Measurements from ENCODE around the gene EDC4. TPM values are rescaled to one million over a fixed set of nuclear protein-coding genes. Genes with fewer than 3 reads are reported as not detected.
A peak's percentile ranks its signal among the peaks of the same experiment; 100 is the strongest.
"Not testable (repeated sequence)": the region's sequence is repeated elsewhere in the genome, so short reads cannot be mapped to it uniquely, and the experiment has no call there.

Gene EDC4
- total RNA-seq, 1 donor from 2014 or later: 41.3 TPM

- DNase-seq (ENCODE audit: low spot score): peak; percentile 99
Observed at GRCh38 chr16:67846320-67847063, 26.4 kb upstream of the EDC4 start, which contains the start of gene NUTF2. Gene NUTF2, plus strand, starts transcription at chr16:67846933. Its CDS starts 18,198 bp downstream, at chr16:67865131.

DNA sequence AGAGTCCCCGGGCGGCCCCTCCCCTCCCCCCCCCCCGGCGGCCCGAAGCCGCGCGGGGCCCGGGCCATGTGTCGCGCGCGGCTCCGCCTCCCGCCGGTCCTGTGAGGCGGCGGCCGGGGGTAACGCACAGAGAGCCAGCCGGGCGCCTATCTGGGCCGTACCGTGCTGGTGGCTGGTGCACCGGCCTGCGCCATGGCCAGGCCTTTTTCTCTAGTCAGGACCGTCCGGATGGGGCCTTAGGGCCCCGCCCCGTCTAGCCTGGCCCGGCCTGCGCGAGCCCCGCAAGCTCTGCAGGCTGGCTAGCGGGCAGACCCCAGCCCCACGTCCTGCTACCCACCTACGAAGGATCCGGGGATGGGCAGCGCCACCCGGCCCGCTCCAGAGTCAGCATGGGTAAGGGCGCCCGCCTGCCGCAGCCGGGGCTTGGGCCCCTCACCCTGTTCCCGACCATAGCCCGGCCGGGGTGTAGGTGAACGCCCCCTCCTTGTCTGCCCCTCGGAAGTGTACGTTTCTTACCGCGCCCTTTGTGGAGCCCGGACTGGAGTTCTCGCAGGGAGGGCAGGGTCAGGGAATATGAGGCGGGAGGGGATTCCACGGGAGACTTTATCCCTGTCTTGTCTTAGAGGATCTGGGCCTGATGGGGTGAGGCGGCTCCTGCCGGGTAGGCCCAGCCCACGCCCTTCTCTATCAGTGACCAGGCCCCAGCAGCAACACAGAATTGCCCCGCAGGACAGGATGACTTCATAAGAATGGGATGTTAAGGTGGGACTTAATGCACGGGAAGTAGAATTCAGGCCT lies 25.6 kb upstream of the EDC4 start, which contains the start of gene CENPT:
TSS of gene CENPT (minus strand) at position 630 of the 798 bp plus-strand sequence. CDS start 13,834 bp downstream, outside the sequence.
- no peak for DNase-seq (ENCODE audit: low spot score)

DNA sequence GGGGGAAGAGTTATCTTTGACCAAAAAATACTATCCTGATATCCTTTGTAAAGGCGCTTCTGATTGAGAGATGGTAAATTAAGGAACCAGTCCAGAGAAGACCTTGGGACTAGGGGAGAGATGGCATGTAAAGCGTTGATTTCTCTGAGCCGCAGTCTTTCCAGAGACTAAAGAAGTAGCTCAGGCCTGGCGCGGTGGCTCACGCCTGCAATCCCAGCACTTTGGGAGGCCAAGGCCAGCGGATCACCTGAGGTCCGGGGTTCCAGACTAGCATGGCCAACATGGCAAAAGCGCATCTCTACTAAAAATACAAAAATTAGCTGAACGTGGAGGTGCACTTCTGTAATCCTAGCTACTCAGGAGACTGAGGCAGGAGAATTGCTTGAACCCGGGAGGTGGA lies 24.7 kb upstream of the EDC4 start:
- DNase-seq (ENCODE audit: low spot score): no peak

GRCh38 chr16:67853670-67854069 lies 19.2 kb upstream of the EDC4 start:
- DNase-seq (ENCODE audit: low spot score): no peak

DNA sequence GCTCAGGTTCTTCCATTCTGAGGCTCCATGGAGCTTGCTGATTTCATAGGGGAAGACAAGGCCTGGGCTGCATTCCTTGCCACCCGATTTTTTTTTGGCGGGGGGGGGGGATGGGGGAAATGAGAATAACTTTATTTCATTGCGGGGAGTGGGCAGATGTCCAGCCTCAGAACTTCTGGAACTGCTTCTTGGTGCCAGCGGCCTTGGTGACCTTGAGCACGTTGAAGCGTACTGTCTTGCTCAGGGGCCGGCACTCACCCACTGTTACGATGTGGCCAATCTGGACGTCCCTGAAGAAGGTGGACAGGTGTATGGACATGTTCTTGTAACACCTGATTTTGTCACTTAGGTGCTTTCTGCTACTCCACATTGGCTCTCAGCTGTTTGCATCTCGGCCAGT lies 17.1 kb upstream of the EDC4 start:
- no peak for DNase-seq (ENCODE audit: low spot score)

DNA sequence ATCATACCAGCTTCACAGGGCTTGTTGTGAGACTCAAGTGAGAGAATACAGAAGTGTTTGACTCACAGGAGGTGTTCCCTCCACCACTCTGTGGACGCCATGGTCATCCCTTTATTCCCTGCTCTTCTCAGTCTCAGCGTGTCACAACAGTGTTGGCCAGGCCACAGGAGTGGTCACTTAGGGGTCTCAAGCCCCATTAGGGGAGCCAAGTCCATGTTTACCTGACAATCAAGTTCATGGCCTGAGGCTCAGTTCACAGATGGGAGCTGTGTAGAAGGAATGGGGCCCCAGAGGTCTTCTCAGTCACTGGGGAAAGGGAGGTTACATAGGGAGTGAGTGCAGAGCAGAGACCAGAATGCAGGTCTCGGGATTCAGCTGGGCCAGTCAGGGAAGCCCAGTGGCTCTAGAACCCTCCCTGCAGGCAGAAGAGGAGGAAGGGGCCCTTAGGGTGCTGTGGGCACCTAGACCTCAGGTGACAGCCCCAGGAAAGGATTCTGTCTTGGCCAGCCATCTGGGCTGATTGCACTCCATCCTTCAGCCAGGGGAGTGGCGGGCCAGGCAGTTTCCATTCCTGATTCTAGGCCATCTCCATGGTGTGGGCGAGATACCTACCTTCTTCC lies 15.8 kb upstream of the EDC4 start:
- no peak for DNase-seq (ENCODE audit: low spot score)

- no peak for DNase-seq (ENCODE audit: low spot score)
Observed at GRCh38 chr16:67857547-67858233, 15.2 kb upstream of the EDC4 start.

- DNase-seq (ENCODE audit: low spot score): no peak
Observed at GRCh38 chr16:67858500-67858899, 14.4 kb upstream of the EDC4 start.

- DNase-seq (ENCODE audit: low spot score): no peak
Observed at GRCh38 chr16:67860589-67861398, 12.1 kb upstream of the EDC4 start.

DNA sequence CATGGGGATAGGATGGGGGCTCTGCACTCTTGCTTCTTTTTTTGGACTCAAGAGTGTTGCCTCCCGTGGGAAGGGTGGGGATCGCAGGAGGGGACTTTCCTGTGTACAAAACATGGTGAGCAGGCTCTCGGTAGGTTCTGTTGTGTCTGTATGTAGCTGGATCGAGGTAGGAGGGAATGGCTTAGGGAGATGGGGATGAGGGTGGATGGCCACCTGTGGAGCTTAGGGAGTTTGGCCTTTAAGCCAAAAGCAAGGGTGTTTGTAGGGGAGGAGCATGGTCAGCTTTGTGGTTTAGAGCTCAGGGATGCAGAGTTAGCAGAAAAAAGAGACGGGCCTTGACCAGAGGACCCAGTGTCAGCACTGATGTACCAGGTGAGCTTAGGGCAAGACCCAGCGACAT lies 11.0 kb upstream of the EDC4 start:
- DNase-seq (ENCODE audit: low spot score): no peak

DNA sequence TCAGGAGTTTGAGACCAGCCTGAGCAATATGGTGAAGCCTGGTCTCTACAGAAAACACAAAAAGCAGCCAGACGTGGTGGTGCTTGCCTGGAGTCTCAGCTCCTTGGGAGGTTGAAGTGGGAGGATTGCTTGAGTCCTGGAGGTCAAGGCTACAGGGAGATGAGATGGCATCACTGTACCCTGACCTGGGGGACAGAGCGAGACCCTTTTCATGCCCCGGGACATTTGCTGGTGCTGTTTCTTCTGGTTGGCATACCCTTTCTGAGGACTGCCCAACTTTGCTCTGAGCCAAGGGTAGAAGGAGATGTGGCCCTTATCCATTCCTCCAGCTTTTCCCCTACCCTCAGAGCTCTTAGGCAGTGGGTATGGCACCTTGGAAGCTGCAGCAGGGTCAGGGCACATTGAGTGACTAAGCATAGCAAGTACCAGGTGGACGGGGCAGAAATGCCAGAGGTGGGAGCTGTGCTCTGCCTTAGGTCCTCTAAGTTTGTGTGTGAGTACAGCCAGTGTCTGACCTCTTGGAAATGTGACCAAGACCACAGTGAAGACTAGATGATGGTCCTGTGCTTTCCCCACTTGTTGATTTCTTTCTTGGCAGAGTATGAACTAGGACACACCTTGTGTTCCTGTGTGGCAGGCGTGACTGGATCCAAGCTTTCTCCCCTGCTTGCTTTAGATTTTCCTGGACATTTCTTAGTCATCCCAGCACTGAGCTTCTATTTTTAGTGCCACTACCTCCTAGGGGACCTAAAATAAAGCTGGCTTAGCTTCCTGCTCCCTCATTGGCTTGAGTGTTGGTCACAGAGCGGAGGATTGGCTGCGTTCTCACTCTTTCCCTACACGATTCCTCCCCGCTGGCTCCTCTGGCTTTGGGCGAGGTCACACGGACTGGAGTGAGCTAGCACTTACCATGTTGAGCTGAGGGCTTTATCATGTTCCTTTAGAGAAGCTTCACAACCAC lies 9.9 kb upstream of the EDC4 start:
- DNase-seq (ENCODE audit: low spot score): no peak

- DNase-seq (ENCODE audit: low spot score): not testable (repeated sequence)
Observed at GRCh38 chr16:67864044-67864443, 8.8 kb upstream of the EDC4 start.

- DNase-seq (ENCODE audit: low spot score): no peak
Observed at GRCh38 chr16:67864594-67864993, 8.3 kb upstream of the EDC4 start.

DNA sequence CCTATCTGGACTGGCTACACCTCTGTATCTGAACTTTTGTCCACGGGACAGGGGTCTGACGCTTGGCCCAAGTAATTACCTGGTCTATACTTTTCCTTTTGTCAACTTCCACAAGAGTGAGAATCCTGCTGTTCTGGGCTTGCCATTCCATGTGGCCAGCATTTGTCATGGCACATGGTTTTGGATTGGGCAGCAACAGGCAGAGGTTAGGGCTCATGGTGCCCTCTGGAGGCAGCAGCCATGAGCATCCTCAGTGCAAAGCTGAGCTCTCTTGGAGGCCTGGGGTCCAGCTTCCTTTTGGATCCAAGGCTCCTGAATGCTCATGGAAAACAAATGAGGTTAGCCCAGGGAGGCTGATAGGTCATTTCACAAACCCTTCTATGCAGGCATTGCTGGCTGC lies 7.5 kb upstream of the EDC4 start:
- DNase-seq (ENCODE audit: low spot score): no peak

DNA sequence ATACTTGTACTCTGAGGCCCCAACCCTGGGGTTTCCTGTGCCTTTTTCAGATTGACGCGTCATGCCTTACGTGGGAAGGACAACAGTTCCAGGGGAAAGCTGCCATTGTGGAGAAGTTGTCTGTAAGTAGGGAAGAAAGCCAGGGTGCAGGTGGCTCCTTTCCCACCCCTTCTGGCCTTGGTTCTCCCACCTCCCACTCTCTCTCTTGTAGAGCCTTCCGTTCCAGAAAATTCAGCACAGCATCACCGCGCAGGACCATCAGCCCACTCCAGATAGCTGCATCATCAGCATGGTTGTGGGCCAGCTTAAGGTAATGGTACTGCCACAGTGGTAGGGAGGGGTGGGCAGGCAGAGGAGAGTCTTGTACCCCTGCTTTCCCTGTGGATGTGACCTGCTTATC lies 4.6 kb upstream of the EDC4 start:
- DNase-seq (ENCODE audit: low spot score): no peak

- no peak for DNase-seq (ENCODE audit: low spot score)
Observed at GRCh38 chr16:67869653-67870052, 3.2 kb upstream of the EDC4 start.

- no peak for DNase-seq (ENCODE audit: low spot score)
Observed at GRCh38 chr16:67871256-67871655, 1.6 kb upstream of the EDC4 start.

DNA sequence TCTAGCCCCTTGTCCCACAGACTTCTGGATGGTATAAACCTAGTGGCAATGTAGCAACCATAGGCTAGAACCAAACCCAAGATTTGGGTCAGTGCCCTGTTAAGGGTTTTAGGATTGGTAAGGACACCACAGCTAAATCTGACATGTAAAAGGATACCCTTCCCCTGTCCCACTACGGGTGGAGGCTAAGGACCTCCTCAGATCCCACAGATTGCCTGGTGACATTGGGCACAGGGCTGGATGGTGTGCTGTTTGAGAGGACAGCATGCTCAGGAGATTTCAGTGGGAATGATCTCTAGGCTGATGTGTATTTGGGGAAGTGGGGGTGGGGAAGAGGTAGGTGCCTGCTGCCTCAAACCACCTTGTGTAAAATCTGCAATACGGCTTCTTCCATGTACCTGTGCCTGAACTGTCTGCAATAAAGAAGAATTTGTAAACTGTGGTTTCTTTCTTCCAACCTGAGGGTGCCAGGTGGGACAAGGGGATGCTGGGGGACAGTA lies 671 bp upstream of the EDC4 start:
- no peak for DNase-seq (ENCODE audit: low spot score)

Data from mesenteric fat pad (tissue), 1 donor.